ENCODE results near the gene HMCN2. TPM values are rescaled to one million over a fixed set of nuclear protein-coding genes. Genes with fewer than 3 reads are reported as not detected.

The HMCN2 gene
- total and polyA plus RNA-seq, 9 donors = 0.12 to 4.2 (median 0.98) TPM

- intact Hi-C loops (cut with DNase I) = loop anchor here in 1 of 4 donors (5.0 kb wide), 1 partner anchor 527 kb away; the partner anchor contains the start of gene FIBCD1
- H3K4me1 ChIP-seq (ENCODE audit: insufficient read depth) = no peaks in the 10 kb centered on the region
- no peak overlapping the region for H3K4me3 ChIP-seq
- H3K27me3 ChIP-seq = no peaks in the 10 kb centered on the region
- H3K9me3 ChIP-seq = no peaks in the 10 kb centered on the region
- H3K27ac ChIP-seq = no peak overlapping the region
- WGBS, 3 donors = 78 to 80% (median 79%) methylated on average over 12 of the region's 12 CpGs
- DNase-seq = no peak
- no peaks in the 10 kb centered on the region for H3K36me3 ChIP-seq
- TF ChIP-seq POLR2A (IDR thresholded peaks at IDR 0.05) (no peak), EP300 (IDR thresholded peaks at IDR 0.05) (no peak), CTCF (IDR thresholded peaks at IDR 0.05) (no peak)
Observed at GRCh38 chr9:130410443-130410842, 144.9 kb downstream of the HMCN2 start.

- DNase-seq = no peak
- Histone ChIP-seq H3K4me3 (no peak overlapping the region), H3K36me3 (no peaks in the 10 kb centered on the region), H3K27ac (no peak overlapping the region), H3K27me3 (no peaks in the 10 kb centered on the region), H3K4me1 (ENCODE audit: insufficient read depth) (no peaks in the 10 kb centered on the region), H3K9me3 (no peaks in the 10 kb centered on the region)
- no peak for TF ChIP-seq CTCF (IDR thresholded peaks at IDR 0.05)
- intact Hi-C loops (cut with DNase I) = loop anchor here in 1 of 4 donors (5.0 kb wide), 1 partner anchor 526 kb away; the partner anchor contains the start of gene FIBCD1
- 54 to 66% (median 61%) methylated on average over 3 of the region's 3 CpGs for WGBS, 3 donors
Observed at GRCh38 chr9:130411566-130411915, 146.0 kb downstream of the HMCN2 start.

- intact Hi-C loops (cut with DNase I) = loop anchor here in 1 of 4 donors (5.0 kb wide), 1 partner anchor 523 kb away; the partner anchor contains the start of gene FIBCD1
Observed at GRCh38 chr9:130414081-130414731, 148.6 kb downstream of the HMCN2 start.

More at GRCh38 chr9:130414081-130414731, 148.6 kb downstream of the HMCN2 start:
- no peaks in the 10 kb centered on the region for H3K4me1 ChIP-seq (ENCODE audit: insufficient read depth)
- H3K36me3 ChIP-seq = no peaks in the 10 kb centered on the region
- H3K4me3 ChIP-seq = no peak overlapping the region
- no peaks in the 10 kb centered on the region for H3K9me3 ChIP-seq
- H3K27me3 ChIP-seq = no peaks in the 10 kb centered on the region
- no peak for DNase-seq
- H3K27ac ChIP-seq = no peak overlapping the region
- 89 to 93% (median 90%) methylated on average over 12 of the region's 12 CpGs for WGBS, 3 donors
- TF ChIP-seq POLR2A (IDR thresholded peaks at IDR 0.05) (no peak), EP300 (IDR thresholded peaks at IDR 0.05) (no peak), CTCF (IDR thresholded peaks at IDR 0.05) (no peak)

Measured in ovary (tissue), 9 donors.